Suprapubic skin (tissue), 4 donors: Measurements from ENCODE around the gene CCDC69. TPM values are rescaled to one million over a fixed set of nuclear protein-coding genes. Genes with fewer than 3 reads are reported as not detected.

Experiments used
- DNase-seq, 2 donors: peaks; one replicate each; pipeline ENCODE4 v3.0.0-alpha.2; 2019; ENCODE audit warnings: low spot score in 2 of 2
- H3K27ac ChIP-seq: fragments of 200-600 bp; sonication (generic); one replicate; pipeline ENCODE4 v1.5.1; 2019
- H3K27me3 ChIP-seq: fragments of 200-600 bp; sonication (generic); one replicate; pipeline ENCODE4 v1.5.1; 2019
- H3K36me3 ChIP-seq: fragments of 200-600 bp; sonication (generic); one replicate; pipeline ENCODE4 v1.5.1; 2019
- H3K4me1 ChIP-seq: fragments of 200-600 bp; sonication (generic); one replicate; pipeline ENCODE4 v1.5.1; 2019
- H3K4me3 ChIP-seq: fragments of 200-600 bp; sonication (generic); one replicate; pipeline ENCODE4 v1.5.1; 2019; ENCODE audit warnings: mild to moderate bottlenecking
- H3K9me3 ChIP-seq: fragments of 200-600 bp; sonication (generic); one replicate; pipeline ENCODE4 v1.5.1; 2019
- EP300 ChIP-seq: sonication (generic); formaldehyde crosslinking; IDR thresholded peaks from one replicate; pipeline ENCODE4 v1.6.1; 2017; ENCODE audit warnings: antibody characterized with exemption
- POLR2A ChIP-seq, 2 donors: fragments of 450-650 bp; IDR thresholded peaks; one replicate each; pipeline ENCODE4 v1.6.1; 2017; ENCODE audit warnings: antibody characterized with exemption in 2 of 2, mild to moderate bottlenecking in 2 of 2, moderate library complexity in 2 of 2
- POLR2AphosphoS5 ChIP-seq, 3 donors: sonication (generic); formaldehyde crosslinking; IDR thresholded peaks; one replicate each; pipeline ENCODE4 v1.6.1; 2017; ENCODE audit warnings: antibody characterized with exemption in 3 of 3
- WGBS: methylation state at CpG from one replicate; pipeline ENCODE4 v1.1.5; 2018; 5-methylcytosine and 5-hydroxymethylcytosine counted together
- total RNA-seq, 4 donors: library from RNA; depleted of rRNA; stranded (reverse); fragments of >200 nt; gene quantifications; one replicate each; pipeline ENCODE4 v1.1.0, GENCODE V29; 2016
- TF ChIP-seq, protein P1 (sequence below), 2 donors: fragments of 200-600 bp in 1 of 2; fragments of 450-650 bp in 1 of 2; sonication (generic) in 1 of 2; IDR thresholded peaks; one replicate each; pipeline ENCODE4 v1.5.1; 2016 to 2019; ENCODE audit warnings: antibody characterized with exemption in 2 of 2, mild to moderate bottlenecking in 1 of 2, moderate library complexity in 1 of 2

Gene CCDC69
- total RNA-seq, 4 donors from 2014 or later = 11.5 to 32.3 (median 26.8) TPM

- TF ChIP-seq EP300 (no peak), POLR2AphosphoS5 (IDR thresholded peaks at IDR 0.05) (no peak), POLR2A (IDR thresholded peaks at IDR 0.05) (no peak)
- TF ChIP-seq, protein P1, sequence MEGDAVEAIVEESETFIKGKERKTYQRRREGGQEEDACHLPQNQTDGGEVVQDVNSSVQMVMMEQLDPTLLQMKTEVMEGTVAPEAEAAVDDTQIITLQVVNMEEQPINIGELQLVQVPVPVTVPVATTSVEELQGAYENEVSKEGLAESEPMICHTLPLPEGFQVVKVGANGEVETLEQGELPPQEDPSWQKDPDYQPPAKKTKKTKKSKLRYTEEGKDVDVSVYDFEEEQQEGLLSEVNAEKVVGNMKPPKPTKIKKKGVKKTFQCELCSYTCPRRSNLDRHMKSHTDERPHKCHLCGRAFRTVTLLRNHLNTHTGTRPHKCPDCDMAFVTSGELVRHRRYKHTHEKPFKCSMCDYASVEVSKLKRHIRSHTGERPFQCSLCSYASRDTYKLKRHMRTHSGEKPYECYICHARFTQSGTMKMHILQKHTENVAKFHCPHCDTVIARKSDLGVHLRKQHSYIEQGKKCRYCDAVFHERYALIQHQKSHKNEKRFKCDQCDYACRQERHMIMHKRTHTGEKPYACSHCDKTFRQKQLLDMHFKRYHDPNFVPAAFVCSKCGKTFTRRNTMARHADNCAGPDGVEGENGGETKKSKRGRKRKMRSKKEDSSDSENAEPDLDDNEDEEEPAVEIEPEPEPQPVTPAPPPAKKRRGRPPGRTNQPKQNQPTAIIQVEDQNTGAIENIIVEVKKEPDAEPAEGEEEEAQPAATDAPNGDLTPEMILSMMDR (IDR thresholded peaks at IDR 0.05) = no peak
- no peaks in the 10 kb centered on the region for H3K27me3 ChIP-seq
- H3K4me3 ChIP-seq = peak overlapping the region; percentile 68
- H3K4me1 ChIP-seq = peaks cover 48% of the 10 kb centered on the region
- no peaks in the 10 kb centered on the region for H3K9me3 ChIP-seq
- DNase-seq = no peak
- no peaks in the 10 kb centered on the region for H3K36me3 ChIP-seq
- H3K27ac ChIP-seq = peak overlapping the region; percentile 82
- 38% methylated on average over 8 of the region's 9 CpGs for WGBS
Measured at GRCh38 chr5:151155775-151156506, 68.0 kb downstream of the CCDC69 start.

- Histone ChIP-seq H3K9me3 (no peaks in the 10 kb centered on the region), H3K4me1 (peaks cover 56% of the 10 kb centered on the region), H3K4me3 (peak overlapping the region; percentile 68), H3K27ac (peak overlapping the region; percentile 82), H3K36me3 (no peaks in the 10 kb centered on the region), H3K27me3 (no peaks in the 10 kb centered on the region)
- 51% methylated on average over 9 of the region's 9 CpGs for WGBS
- no peak for DNase-seq
- no peak for TF ChIP-seq POLR2AphosphoS5 (IDR thresholded peaks at IDR 0.05)
- no peak for TF ChIP-seq POLR2A (IDR thresholded peaks at IDR 0.05)
- TF ChIP-seq, protein P1 (IDR thresholded peaks at IDR 0.05) = no peak
- TF ChIP-seq EP300 = no peak
Measured at GRCh38 chr5:151154931-151155774, 68.7 kb downstream of the CCDC69 start.

GRCh38 chr5:151153766-151154272 is 70.1 kb downstream of the CCDC69 start:
- TF ChIP-seq EP300 (no peak), POLR2AphosphoS5 (IDR thresholded peaks at IDR 0.05) (no peak), POLR2A (IDR thresholded peaks at IDR 0.05) (no peak)
- TF ChIP-seq, protein P1 (IDR thresholded peaks at IDR 0.05) = no peak
- Histone ChIP-seq H3K27ac (no peak overlapping the region), H3K9me3 (no peaks in the 10 kb centered on the region), H3K4me1 (peaks cover 58% of the 10 kb centered on the region), H3K27me3 (no peaks in the 10 kb centered on the region), H3K36me3 (no peaks in the 10 kb centered on the region), H3K4me3 (no peak overlapping the region)
- 74% methylated on average over 3 of the region's 3 CpGs for WGBS
- DNase-seq = no peak

DNA sequence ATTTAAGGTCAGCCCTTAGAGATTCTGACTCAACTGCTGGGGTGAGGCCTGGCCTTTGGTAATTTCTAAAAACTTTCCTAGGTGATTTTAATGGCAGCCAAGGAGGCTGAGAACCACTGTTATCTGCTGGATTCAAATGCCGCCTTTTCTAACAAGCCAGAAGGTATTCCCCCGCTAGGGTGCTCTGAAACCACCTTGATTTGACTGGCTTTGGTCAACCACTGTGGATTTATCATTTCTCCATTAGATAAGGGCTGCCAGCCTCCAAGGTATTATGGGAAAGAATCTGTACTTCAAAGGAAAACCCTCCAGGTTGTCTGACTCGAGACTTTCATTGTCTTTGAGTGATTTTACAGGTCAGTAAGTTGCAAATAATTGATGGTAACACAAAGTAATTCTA is 70.6 kb downstream of the CCDC69 start:
- 94% methylated on average over 3 of the region's 3 CpGs for WGBS
- Histone ChIP-seq H3K36me3 (no peaks in the 10 kb centered on the region), H3K4me3 (no peak overlapping the region), H3K9me3 (no peaks in the 10 kb centered on the region), H3K27ac (no peak overlapping the region), H3K4me1 (peaks cover 55% of the 10 kb centered on the region), H3K27me3 (no peaks in the 10 kb centered on the region)
- no peak for DNase-seq
- TF ChIP-seq POLR2AphosphoS5 (IDR thresholded peaks at IDR 0.05) = no peak
- TF ChIP-seq, protein P1 (IDR thresholded peaks at IDR 0.05) = no peak
- TF ChIP-seq POLR2A (IDR thresholded peaks at IDR 0.05) = no peak
- TF ChIP-seq EP300 = no peak

- H3K27ac ChIP-seq = peak overlapping the region; percentile 52
- H3K9me3 ChIP-seq = no peaks in the 10 kb centered on the region
- H3K27me3 ChIP-seq = no peaks in the 10 kb centered on the region
- no peak for TF ChIP-seq POLR2AphosphoS5 (IDR thresholded peaks at IDR 0.05)
- no peak for TF ChIP-seq EP300
- TF ChIP-seq, protein P1 (IDR thresholded peaks at IDR 0.05) = no peak
- TF ChIP-seq POLR2A (IDR thresholded peaks at IDR 0.05) = no peak
- H3K4me3 ChIP-seq = no peak overlapping the region
- no peaks in the 10 kb centered on the region for H3K36me3 ChIP-seq
- WGBS = 60% methylated on average over 5 of the region's 5 CpGs
- no peak for DNase-seq
- peaks cover 46% of the 10 kb centered on the region for H3K4me1 ChIP-seq
Measured at GRCh38 chr5:151151793-151152192, 72.1 kb downstream of the CCDC69 start.
